ENCODE data around the gene KCNH6.

DNA sequence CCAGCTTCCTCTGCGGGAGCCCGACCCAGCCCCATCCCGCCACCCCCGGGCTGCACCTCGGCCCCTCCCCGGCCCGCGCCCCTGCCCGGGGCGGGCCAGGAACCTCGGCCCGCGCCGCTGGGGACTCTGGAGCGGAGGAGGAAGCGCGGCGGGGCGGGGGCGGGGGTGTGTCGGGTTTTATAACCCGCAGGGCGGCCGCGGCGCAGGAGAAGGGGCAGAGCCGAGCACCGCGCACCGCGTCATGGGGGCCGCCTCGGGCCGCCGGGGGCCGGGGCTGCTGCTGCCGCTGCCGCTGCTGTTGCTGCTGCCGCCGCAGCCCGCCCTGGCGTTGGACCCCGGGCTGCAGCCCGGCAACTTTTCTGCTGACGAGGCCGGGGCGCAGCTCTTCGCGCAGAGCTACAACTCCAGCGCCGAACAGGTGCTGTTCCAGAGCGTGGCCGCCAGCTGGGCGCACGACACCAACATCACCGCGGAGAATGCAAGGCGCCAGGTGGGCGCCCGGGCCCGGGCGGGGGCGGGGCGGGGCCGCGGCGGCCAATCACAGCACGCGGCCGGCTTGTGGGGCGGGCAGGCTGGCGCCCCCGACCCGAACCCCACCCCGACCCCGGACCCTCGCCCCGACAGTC, 46.2 kb upstream of the KCNH6 start, which contains the start of gene ACE:
- TF ChIP-seq, protein P1, sequence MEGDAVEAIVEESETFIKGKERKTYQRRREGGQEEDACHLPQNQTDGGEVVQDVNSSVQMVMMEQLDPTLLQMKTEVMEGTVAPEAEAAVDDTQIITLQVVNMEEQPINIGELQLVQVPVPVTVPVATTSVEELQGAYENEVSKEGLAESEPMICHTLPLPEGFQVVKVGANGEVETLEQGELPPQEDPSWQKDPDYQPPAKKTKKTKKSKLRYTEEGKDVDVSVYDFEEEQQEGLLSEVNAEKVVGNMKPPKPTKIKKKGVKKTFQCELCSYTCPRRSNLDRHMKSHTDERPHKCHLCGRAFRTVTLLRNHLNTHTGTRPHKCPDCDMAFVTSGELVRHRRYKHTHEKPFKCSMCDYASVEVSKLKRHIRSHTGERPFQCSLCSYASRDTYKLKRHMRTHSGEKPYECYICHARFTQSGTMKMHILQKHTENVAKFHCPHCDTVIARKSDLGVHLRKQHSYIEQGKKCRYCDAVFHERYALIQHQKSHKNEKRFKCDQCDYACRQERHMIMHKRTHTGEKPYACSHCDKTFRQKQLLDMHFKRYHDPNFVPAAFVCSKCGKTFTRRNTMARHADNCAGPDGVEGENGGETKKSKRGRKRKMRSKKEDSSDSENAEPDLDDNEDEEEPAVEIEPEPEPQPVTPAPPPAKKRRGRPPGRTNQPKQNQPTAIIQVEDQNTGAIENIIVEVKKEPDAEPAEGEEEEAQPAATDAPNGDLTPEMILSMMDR (tag by site-specific recombination; IDR thresholded peaks at IDR 0.05), result no peak
- TF ChIP-seq ZNF423 (tag by site-specific recombination; IDR thresholded peaks at IDR 0.05), result no peak
